Tibial artery (tissue), 4 donors: Measurements from ENCODE around the gene PTP4A2.

ENCODE experiments used
- DNase-seq, 2 donors: peaks; one replicate each; pipeline ENCODE4 v3.0.0-alpha.2; 2019
- H3K27ac ChIP-seq, 2 donors: fragments of 200-600 bp; sonication (generic) in 1 of 2; 1 replicate in 1 of 2; 2 replicates in 1 of 2; pipeline ENCODE4 v1.5.1; 2018 to 2019; ENCODE audit warnings: mild to moderate bottlenecking in 1 of 2
- H3K27me3 ChIP-seq, 2 donors: fragments of 200-600 bp; sonication (generic) in 1 of 2; one replicate each; pipeline versions ENCODE4 v1.5.1 to v1.6.0; 2016 to 2019
- H3K36me3 ChIP-seq, 3 donors: fragments of 200-600 bp; sonication (generic) in 2 of 3; one replicate each; pipeline ENCODE4 v1.5.1; 2016 to 2019; ENCODE audit warnings: mild to moderate bottlenecking in 2 of 3
- H3K4me1 ChIP-seq, 4 donors: fragments of 200-600 bp; sonication (generic) in 2 of 4; 1 replicate in 3 of 4; 2 replicates in 1 of 4; pipeline ENCODE4 v1.5.1; 2016 to 2019
- H3K4me3 ChIP-seq, 2 donors: fragments of 200-600 bp; sonication (generic) in 1 of 2; 1 replicate in 1 of 2; 2 replicates in 1 of 2; pipeline ENCODE4 v1.5.1; 2018 to 2019; ENCODE audit warnings: mild to moderate bottlenecking in 2 of 2
- H3K9me3 ChIP-seq, 3 donors: fragments of 200-600 bp; sonication (generic) in 1 of 3; one replicate each; pipeline ENCODE4 v1.5.1; 2016 to 2019
- intact Hi-C: fragments of 100-400 bp; cut with DNase I; formaldehyde crosslinking; loops from one replicate; pipeline ENCODE4 v1.15.0; 2023; ENCODE audit warnings: low total_unique reads
- TF ChIP-seq, protein P1 (sequence below), 2 experiments: fragments of 200-600 bp in 1 of 2; fragments of 450-650 bp in 1 of 2; IDR thresholded peaks; one replicate each; pipeline ENCODE4 v1.5.1; 2017 to 2019; ENCODE audit warnings: antibody characterized with exemption in 2 of 2, mild to moderate bottlenecking in 1 of 2, moderate library complexity in 1 of 2

PTP4A2 gene

DNA sequence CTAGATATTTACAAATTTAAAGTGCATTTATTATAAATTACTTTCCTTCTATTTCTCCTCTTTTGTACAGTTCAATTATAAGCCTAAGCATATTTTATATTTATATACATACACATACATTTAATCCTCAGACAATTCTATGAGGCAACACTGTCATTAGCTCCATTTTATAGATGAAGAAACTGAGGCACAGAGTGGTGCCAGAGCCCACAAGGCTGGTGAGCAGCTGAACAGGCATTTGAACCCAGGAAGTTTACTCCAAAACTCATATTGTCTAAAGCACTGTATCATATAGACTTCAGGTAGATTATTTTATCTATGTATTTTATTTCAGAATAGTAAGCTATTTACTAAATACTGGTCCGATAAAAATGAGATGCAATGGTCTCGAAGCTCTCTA lies 52.3 kb downstream of the PTP4A2 start:
- H3K4me1 ChIP-seq: peaks cover 0 to 3% (median 0%) of the 10 kb centered on the region in 4 donors
- H3K27ac ChIP-seq: no peak overlapping the region
- no peak overlapping the region for H3K4me3 ChIP-seq
- DNase-seq: no peak
- intact Hi-C loops: no loop called here
- no peaks in the 10 kb centered on the region for H3K36me3 ChIP-seq
- TF ChIP-seq, protein P1, sequence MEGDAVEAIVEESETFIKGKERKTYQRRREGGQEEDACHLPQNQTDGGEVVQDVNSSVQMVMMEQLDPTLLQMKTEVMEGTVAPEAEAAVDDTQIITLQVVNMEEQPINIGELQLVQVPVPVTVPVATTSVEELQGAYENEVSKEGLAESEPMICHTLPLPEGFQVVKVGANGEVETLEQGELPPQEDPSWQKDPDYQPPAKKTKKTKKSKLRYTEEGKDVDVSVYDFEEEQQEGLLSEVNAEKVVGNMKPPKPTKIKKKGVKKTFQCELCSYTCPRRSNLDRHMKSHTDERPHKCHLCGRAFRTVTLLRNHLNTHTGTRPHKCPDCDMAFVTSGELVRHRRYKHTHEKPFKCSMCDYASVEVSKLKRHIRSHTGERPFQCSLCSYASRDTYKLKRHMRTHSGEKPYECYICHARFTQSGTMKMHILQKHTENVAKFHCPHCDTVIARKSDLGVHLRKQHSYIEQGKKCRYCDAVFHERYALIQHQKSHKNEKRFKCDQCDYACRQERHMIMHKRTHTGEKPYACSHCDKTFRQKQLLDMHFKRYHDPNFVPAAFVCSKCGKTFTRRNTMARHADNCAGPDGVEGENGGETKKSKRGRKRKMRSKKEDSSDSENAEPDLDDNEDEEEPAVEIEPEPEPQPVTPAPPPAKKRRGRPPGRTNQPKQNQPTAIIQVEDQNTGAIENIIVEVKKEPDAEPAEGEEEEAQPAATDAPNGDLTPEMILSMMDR (IDR thresholded peaks at IDR 0.05): no peak
- H3K27me3 ChIP-seq: no peaks in the 10 kb centered on the region
- H3K9me3 ChIP-seq: no peaks in the 10 kb centered on the region

DNA sequence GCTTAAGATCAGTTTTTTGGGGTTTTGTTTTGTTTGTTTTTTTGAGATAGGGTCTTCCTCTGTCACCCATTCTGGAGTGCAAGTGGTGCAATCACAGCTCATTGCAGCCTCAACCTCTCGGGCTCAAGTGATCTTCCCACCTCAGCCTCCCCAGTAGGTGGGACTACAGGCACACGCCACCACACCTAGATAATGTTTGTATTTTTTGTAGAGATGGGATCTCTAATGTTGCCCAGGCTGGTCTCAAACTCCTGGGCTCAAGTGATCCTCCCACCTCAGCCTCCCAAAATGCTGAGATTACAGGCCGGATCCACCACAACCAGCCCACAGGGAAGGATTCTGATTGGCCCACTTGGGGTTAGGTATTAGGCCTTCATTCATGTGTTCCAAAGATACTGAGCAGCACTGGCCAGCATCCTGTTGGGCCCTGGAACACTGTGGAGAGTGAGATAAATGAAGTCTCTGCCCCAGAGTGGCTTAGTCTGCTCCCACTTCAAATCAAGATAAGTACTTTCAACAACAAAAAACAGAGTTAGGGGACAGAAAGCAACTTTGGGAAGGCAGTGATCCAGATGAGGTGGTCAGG lies 54.7 kb downstream of the PTP4A2 start:
- no peaks in the 10 kb centered on the region for H3K36me3 ChIP-seq
- DNase-seq: no peak
- no peak overlapping the region for H3K27ac ChIP-seq
- H3K27me3 ChIP-seq: no peaks in the 10 kb centered on the region
- H3K4me3 ChIP-seq: no peak overlapping the region
- TF ChIP-seq, protein P1 (IDR thresholded peaks at IDR 0.05): no peak
- no peaks in the 10 kb centered on the region for H3K9me3 ChIP-seq
- intact Hi-C loops: no loop called here
- peaks cover 0 to 3% (median 0%) of the 10 kb centered on the region in 4 donors for H3K4me1 ChIP-seq

DNA sequence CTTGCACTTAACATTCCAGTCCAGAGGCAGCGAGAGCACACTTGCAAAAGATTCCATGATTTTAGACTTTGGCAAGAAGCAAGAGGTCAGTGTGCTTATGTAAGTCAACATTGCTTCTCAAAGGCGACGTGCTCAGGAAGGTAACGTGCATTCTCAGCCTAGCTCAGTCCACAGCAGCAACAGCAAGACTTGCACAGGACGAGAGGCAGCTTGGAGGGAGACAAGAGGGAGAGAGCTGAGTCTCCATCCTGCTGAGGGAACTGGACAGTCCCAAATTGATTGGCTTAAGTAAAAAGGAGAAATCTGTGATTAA lies 56.5 kb downstream of the PTP4A2 start:
- Histone ChIP-seq H3K27me3 (no peaks in the 10 kb centered on the region), H3K36me3 (no peaks in the 10 kb centered on the region), H3K27ac (no peak overlapping the region), H3K9me3 (no peaks in the 10 kb centered on the region), H3K4me1 (peaks cover 0 to 3% (median 0%) of the 10 kb centered on the region in 4 donors), H3K4me3 (no peak overlapping the region)
- TF ChIP-seq, protein P1 (IDR thresholded peaks at IDR 0.05): no peak
- no peak for DNase-seq
- intact Hi-C loops: no loop called here

DNA sequence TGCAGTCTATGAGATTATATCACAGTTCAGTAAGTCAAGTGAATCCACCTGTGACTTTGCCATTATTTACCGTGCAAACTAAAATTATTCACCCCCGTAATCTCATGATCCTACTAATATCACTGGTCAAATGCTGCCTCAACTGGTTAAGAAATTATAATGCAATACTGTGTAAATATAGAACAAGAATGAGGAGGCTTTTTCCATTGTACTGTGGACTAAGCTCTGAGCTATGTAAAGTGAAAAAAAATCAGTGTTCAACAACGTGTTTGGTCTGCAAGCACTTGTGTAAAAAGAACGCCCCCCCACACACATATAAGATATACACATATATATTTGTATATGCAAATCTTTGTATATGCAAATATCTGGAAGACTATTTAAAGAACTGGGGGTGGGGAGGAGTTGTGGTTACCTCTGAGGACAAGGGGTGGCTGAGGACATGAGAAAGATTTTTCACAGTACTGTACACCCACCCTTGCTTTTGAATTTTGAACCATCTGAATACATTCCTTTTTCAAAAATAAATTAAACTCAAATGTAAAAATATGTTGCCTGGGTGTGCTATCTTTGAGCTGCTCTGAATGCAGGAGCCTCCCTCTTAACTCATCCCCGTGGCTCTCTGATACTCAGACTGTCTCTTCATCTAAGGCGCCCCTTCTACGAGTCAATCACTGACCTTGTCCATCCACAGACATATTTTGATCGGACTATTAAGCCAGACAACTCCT lies 57.0 kb downstream of the PTP4A2 start:
- TF ChIP-seq, protein P1 (IDR thresholded peaks at IDR 0.05): no peak
- no peaks in the 10 kb centered on the region for H3K9me3 ChIP-seq
- no peaks in the 10 kb centered on the region for H3K36me3 ChIP-seq
- H3K27me3 ChIP-seq: no peaks in the 10 kb centered on the region
- no peak overlapping the region for H3K4me3 ChIP-seq
- peaks cover 0 to 3% (median 0%) of the 10 kb centered on the region in 4 donors for H3K4me1 ChIP-seq
- no peak for DNase-seq
- no peak overlapping the region for H3K27ac ChIP-seq
- intact Hi-C loops: no loop called here

DNA sequence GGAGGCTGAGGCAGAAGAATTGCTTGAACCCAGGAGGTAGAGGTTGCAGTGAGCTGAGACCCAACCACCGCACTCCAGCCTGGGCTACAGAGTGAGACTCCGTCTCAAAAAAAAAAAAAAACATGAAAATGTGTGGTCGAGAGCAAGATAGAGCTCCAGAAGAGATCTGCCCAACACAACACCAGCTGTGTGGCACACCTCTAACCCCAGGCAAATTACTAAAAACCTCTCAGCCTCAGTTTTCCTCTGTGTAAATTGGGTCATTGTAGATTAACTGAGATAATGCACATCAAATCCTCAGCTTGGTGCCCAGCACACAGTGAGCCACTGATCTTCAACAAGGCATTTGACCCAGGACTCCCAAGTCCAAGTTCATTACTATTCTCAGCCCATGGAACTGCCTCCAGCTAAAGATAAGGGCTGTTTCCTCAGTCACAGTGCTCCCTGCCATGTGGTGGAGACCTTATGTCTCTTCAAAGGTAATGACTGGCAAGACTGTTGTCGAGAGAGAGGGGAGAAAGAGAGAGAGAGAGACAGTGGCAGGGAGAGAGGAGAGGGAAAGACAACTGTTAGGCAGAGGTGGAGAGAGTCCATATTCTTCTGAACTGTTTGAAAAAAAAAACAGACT lies 58.1 kb downstream of the PTP4A2 start:
- H3K36me3 ChIP-seq: no peaks in the 10 kb centered on the region
- TF ChIP-seq, protein P1 (IDR thresholded peaks at IDR 0.05): no peak
- H3K27me3 ChIP-seq: no peaks in the 10 kb centered on the region
- H3K9me3 ChIP-seq: no peaks in the 10 kb centered on the region
- no peak for DNase-seq
- H3K4me1 ChIP-seq: peaks cover 0 to 3% (median 0%) of the 10 kb centered on the region in 4 donors
- no peak overlapping the region for H3K4me3 ChIP-seq
- intact Hi-C loops: no loop called here
- H3K27ac ChIP-seq: no peak overlapping the region
